IPS-NIHi7 (cell line): ENCODE data around the gene PAIP2.
"Not testable (repeated sequence)": the region's sequence is repeated elsewhere in the genome, so short reads cannot be mapped to it uniquely, and the experiment has no call there.

Experiments
- DNase-seq: peaks from one replicate; pipeline ENCODE4 v3.0.0; 2012; ENCODE audit warnings: mixed read lengths; ENCODE audit errors: extremely low spot score

The PAIP2 gene, protein sequence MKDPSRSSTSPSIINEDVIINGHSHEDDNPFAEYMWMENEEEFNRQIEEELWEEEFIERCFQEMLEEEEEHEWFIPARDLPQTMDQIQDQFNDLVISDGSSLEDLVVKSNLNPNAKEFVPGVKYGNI

DNA sequence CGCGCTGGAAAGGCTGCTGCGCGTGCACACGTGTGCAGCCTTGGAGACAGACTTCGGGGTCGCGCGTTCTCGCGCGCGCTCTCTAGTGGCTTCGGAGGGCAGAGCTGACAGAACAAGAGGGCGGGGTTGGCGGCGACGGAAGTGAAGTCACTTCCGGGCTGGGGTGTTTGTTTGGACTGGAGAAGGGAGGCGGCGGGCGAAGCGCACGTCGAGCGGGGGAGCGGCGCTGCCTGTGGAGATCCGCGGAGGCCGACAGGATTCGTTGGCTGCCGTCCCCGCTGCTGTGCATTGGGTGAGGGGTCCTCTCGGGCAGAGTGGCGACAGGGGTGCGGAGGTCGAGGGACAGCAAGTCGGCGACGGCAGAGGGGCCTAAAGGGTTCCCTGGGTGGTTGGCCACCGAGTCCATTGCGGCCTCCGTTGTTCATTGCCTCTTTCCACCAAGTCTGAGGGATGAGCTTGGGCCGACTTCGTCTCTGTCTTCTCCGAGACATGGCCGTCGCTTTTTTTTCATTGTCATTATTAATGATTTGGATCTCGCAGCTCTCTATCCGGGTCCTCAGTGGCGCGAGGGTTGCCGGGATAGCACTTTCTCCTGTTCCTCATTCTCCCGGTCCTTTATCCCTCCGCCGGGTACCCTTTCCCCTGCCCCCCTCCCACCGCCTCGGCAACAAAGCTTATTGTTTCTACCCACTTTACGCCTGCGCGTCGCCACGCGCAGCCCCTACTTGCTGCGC lies at the start of gene PAIP2:
Gene PAIP2, plus strand, starts transcription at position 166 of the 734 bp plus-strand sequence. CDS start 21,931 bp downstream, outside the sequence.
- DNase-seq, result peak; percentile 94

GRCh38 chr5:139293202-139293506 lies 48.5 kb upstream of the PAIP2 start:
- no peak for DNase-seq

DNA sequence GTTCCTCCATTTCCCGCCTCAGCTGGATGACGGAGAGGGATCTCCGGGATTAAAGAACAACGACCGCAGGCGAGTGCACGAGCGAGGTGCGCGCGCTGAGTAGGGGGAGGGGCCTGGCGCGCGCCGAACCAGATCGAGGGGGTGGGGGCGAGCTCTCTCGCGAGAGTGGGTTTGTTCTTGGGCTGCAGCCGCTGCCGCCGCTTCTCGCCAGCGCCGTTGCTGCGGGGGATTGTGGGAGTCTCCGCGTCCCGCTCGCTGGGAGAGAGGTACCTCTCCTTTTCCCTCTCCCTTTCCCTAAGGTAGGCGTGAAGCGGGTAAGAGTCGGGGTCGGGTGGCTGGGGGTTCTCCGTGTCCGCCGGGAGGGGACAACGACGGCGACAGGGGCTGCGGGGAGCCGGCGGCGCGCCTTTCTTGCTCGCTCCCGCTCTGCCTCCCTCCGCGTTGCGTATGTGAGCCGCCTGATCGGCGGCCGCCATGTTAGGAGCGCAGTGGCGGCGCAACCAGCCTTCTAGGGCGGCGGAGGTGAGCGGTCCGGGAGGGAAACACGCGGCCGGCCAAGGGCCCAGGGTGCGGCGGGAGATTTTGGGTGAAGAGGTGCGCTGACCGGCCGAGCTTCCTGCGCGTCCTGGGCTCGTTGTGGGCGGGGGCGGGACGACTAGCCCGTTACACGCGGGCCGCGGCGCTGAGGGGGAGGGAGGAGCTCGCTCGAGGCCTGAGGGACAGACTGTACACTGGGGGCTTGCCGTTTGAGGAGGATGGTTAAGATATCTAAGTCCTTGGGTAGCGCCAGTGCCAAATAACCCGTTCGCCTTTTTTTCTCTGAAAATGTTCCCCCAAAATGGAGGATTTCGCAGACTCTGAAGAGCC lies 47.9 kb upstream of the PAIP2 start, which contains the start of gene MATR3:
Gene MATR3, plus strand, starts transcription at position 234 of the 867 bp plus-strand sequence. CDS start 13,676 bp downstream, outside the sequence.
- peak; percentile 94 for DNase-seq

DNA sequence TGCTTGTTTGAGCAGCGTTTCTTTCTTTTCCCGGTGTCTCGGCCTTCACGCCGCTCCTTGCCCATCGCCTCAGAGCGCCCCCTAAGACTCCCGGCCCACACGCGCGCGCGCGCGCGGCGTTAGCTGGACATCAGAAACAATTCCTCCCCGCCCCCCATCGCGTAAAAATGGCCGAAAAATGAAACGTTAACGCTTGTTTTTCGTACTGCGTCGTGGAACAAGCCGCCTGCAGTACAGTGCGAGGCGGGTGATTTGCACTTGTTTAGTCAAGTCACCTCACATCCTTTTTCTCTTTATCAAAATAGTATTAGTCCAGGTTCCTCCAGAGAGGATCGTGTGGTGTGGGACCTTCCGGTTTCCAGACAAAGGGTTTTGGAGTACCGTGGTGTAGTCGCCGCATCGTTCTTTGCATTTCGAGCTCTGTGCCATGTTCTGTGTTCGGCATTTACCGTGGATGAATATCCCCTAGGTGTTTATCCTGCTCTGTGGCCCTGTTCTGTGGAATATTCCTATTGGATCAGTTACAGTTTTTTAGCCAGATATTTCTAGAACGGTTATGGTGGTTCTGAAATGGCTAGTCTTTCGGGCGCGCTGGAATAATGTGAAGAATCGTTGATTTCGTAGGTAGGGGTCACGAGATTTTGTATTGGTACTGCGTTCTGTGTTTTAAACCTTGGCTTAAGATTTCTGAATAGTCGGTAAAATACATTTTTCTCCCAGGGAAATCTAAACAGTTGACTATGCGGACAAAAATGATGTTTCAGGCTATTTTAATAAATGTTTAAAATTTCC lies 47.1 kb upstream of the PAIP2 start:
- peak; percentile 20 for DNase-seq

DNA sequence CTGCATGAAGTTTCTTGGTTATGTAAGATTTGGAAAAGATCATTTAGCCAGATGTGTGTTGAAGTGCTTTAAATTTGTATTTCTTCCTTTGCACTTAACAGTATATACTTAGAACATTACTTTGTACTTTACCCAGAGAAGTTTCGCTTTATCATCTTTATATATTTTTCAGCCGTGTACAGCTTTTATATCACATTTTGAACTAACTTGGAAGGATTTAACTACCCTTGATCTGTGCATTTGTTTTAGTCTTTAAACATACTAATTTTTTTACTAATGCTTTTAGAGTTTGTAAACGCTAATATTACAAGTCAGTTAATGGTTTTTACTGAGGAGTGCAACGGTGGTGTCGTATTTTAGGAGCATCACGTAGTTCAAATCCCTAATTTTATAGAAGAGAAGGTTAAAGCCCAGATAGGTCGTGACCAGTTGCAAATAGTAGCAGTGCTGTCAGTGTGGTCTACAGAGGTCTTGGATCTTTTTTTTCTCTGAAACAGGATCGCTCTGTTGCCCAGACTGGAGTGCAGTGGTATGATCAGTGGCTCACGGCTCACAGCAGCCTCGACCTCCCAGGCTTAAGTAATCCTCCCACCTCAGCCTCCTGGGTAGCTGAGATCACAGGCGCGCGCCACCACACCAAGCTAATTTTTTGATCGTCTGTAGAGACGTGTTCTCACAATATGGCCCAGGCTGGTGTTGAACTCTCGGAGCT lies 46.2 kb upstream of the PAIP2 start:
- no peak for DNase-seq

DNA sequence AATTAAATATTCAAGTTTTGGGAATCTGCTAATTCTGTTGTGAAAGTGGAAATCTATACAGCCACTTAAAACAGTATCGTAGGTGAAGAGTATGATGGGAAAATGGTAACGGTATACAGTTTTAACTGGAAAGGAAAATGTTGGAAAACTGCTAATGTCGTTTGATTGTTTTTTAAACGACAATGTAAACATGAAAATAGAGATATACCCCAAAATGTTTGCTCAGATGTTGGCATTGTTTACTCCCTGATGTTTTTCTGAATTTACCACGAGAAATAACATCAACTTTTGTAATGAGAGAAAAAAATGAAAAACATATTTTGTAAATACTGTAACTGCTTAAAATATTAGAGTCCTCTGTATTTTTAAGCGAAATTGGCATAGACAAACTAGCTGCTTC lies 45.5 kb upstream of the PAIP2 start:
- no peak for DNase-seq

DNA sequence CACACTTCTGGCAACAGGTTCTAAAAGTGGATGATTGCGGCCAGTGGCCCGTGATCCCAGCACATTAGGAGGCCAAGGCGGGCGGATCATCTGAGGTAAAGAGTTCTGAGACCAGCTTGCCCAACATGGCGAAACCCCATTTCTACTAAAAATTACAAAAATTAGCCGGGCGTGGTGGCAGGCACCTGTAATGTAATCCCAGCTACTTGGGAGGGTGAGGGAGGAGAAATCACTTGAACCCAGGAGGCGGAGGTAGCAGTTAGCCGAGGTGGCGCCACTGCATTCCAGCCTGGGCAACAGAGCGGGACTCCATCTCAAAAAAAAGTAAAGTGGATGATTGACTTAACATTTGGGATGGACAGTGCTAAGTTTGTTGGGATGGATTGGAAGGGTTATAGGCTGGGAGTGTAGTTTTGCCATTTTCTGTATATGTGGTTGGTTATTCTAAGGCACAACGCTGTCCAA lies 44.8 kb upstream of the PAIP2 start:
- DNase-seq, result no peak

GRCh38 chr5:139297439-139298133 lies 44.1 kb upstream of the PAIP2 start:
- no peak for DNase-seq

DNA sequence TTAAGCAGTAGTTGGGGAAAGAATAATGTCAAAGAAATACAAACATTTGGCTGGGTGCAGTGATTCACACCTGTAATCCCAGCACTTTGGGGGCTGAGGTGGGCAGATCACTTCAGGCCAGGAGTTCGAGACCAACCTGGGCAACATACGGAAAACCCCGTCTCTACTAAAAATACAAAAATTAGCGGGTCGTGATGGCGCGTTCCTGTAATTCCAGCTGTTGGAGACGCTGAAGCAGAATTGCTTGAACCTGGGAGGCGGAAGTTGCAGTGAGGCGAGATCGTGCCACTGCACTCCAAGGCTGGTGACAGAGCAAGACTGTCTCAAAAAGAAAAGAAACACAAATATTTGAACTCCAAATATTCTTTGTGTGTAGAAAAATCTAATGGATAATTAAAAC lies 43.4 kb upstream of the PAIP2 start:
- no peak for DNase-seq

DNA sequence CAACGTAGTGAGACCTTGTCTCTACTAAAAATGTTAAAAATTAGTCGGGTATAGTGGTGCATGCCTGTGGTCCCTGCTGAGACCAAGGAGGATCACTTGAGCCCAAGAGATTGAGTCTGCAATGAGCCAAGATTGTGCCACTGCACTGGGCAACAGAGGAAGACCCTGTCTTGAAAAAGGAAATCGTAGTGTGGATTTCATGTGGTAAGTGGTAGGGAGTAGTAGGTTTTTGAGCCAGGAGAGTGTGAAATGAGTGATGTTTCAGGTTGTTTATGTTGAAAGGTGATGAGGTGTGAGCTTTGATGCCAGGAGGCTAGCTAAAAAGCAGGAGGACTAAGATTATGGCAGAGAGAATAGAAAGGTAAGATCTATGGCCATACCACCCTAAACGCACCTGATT lies 42.2 kb upstream of the PAIP2 start:
- no peak for DNase-seq

GRCh38 chr5:139301808-139302499 lies 39.7 kb upstream of the PAIP2 start:
- no peak for DNase-seq

GRCh38 chr5:139304391-139305324 lies 37.0 kb upstream of the PAIP2 start:
- DNase-seq, result no peak

GRCh38 chr5:139306197-139306596 lies 35.5 kb upstream of the PAIP2 start:
- no peak for DNase-seq

DNA sequence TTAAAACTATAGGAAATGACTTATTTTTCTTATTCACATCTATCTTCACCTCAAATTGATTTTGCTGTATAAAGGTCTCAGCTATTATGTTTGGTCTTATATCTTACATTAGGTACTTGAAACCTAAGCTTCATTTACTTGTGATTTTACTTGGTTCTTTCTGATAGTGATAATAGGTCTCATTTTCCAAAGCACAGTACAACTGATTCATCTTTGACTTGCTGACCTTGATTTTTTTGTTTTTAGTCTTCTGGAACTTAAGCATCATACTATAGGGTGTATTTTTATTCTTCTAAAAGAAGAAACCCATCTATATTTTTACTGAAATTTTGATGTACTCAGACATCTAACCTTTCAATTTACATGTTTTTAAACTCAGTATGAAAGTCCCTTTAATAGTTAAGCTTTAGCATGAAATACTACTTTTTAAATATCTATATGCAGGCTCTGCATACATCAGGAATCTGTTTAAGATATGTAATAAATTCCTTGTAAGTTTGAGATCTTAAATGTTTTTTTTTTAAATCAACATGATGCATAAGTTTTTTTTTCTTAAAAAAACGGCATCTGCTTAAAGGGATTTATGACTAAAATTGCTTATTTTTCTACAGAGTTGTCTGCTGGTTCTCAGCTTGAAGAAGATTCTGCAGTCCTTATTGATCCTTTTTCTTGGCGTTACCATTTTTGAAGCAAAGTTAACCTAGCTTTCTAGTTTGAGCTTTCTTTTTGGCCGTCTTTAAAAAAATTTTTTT lies 34.9 kb upstream of the PAIP2 start:
- DNase-seq, result no peak

- no peak for DNase-seq
Measured at GRCh38 chr5:139308797-139309196, 32.9 kb upstream of the PAIP2 start.

DNA sequence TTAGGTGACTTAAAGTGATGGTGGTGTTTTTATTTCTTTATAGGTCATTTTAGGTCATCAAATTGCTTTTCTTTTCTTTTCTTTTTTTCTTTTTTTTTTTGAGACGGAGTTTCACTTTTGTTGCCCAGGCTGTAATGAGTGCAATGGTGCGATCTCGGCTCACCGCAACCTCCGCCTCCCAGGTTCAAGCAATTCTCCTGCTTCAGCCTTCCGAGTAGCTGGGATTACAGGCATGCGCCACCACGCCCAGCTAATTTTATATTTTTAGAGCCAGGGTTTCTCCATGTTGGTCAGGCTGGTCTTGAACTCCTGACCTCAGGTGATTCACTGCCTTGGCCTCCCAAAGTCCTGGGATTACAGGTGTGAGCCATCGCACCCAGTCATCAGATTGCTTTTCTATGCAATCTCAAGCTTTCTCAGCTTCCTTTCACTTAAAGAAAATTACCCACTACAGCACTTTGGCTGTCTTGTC lies 30.9 kb upstream of the PAIP2 start:
- not testable (repeated sequence) for DNase-seq

DNA sequence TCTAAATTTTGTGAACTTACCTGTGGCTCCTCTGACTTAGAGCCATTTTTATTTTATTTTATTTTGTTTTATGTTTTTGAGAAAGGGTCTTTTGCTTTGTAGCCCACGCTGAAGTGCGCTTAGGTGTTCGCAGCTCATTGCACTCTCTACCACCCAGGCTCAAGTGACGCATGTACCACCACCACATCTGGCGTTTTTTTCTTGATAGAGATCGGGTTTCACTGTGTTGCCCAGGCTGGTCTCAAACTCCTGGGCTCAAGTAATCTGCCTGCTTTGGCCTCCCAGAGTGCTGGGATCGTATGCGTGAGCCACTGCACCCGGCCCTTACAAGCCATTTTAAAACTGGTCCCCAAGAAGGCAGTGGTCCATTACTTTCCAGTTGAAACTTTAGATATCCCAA lies 29.6 kb upstream of the PAIP2 start:
- DNase-seq, result no peak

GRCh38 chr5:139314276-139314675 lies 27.4 kb upstream of the PAIP2 start:
- DNase-seq, result no peak
